SW 1271 (cell line): ENCODE data around the gene PRKG1.

Experiments used
- DNase-seq, 2 experiments: peaks; one replicate each; lab custom pipeline; 2025; lab: John Stamatoyannopoulos, UW

Gene PRKG1

DNA sequence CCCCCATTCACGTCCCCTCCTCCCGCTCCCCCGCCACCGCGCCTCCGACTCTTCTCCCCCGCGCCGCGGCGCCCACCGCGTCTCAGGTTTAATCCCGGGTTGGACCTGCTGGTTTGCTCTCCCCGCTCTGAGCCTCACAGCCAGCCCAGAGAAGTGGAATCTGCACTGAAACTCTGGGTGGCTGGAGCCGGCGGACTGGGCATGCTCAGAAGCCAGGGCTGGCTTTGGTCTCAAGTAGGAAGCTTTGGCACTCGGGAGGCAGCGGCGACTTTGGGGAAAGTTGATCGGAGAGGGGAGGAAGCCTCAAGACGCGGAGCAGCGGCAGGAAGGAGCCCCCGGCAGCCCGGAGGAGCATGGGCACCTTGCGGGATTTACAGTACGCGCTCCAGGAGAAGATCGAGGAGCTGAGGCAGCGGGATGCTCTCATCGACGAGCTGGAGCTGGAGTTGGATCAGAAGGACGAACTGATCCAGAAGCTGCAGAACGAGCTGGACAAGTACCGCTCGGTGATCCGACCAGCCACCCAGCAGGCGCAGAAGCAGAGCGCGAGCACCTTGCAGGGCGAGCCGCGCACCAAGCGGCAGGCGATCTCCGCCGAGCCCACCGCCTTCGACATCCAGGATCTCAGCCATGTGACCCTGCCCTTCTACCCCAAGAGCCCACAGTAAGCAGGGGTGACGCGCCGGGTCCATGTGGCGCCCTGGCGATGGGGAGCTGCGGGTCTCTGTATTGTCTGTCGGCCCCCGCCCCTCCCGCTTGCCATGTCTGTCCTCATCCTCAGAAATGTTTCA lies at the start of gene PRKG1:
Gene PRKG1, plus strand, starts transcription at position 250 of the 791 bp plus-strand sequence.
- peak; percentile 7 to 67 for DNase-seq

DNA sequence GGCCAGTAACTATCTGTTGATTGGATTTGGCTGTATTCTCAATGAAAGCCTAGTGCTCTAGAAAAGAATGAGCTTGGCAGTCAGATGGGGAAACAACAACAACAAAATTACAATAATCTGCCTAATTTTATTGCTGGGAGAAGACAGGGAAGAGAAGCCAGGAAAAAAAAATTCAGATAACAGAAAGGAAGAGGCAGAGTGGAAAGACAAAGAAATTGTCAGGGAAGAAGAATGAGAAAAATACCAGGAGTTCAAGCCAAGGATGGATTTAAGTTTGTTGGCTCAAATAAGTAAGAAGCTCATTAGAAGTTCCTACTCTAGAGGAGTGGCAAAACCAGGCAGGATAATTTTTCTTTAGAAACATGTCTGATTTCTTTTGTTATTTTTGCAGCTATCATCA lies 45.9 kb upstream of the PRKG1 start:
- DNase-seq, result no peak

DNA sequence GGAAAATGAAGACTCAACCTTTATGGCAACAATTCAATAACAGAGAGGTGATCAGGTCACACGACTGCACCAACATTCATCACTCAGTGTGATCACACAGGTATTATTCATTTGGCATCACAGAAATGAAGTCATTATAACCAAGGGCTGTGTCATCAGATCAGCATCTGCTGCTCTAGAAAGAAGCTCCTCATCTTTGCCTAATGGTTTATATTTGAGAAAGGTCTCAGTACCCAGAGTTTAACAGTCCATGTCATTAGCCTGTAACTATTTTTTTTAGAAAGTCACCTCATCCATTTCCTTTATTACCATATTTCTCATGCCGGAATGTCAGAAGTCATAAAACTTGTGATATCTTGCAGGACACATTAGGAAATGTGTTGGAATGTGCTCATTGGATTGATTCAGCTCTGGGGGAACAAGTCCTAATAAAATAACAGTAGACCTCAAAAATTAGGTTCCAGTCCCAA lies 45.1 kb upstream of the PRKG1 start:
- DNase-seq, result no peak

DNA sequence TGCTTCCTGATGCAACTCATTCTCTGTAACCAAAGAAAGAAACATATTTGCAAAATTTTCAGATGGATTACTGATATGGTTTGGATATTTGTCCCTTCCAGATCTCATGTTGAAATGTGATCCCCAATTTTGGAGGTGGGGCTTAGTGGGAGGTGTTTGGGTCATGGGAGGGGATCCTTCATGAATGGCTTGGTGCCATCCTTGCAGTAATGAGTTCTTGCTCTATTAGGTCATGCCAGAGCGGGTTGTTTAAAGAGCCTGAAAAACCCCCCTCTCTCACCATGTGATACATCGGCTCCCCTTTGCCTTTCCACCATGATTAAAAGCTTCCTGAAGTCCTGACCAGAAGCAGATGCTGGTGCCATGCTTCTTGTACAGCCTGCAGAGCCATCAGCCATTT lies 43.8 kb upstream of the PRKG1 start:
- DNase-seq, result no peak

DNA sequence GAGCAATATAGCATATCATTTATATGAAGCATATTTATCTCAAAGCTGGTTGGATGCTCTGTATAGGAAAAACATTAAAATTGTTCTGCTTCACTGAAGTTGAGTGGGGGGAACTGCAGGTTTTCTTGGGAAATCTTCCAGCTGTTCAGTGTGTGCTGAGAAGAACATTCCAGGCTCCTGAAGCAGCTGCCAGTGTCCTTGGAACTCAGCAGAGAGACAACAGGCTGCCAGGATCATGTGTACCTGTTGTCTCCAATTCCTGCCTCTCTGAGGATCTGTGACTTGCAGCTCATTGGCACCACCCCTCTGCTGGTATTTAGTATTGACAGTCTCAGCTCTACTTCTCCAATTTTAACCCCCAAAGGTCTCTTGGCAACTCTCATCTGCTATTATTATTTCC lies 42.3 kb upstream of the PRKG1 start:
- no peak for DNase-seq

DNA sequence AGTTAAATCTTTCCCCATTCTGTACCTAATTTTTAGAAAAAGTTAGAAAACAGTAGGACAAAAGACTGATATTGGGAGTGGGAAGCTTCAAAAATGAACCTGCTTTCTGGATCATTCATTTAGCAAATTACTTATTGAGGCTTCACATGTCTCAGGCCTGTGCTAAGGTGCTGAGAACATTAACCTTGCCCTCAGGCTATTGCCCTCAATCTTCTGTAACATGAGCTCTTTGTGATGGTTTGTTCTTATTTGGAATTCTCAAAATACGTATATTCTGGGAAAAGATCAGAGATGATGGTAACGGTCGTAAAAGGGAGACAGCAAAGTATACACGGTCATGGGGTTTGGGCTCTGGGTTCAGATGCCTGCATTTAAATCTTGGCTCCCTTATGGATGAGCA lies 39.5 kb upstream of the PRKG1 start:
- DNase-seq, result no peak

DNA sequence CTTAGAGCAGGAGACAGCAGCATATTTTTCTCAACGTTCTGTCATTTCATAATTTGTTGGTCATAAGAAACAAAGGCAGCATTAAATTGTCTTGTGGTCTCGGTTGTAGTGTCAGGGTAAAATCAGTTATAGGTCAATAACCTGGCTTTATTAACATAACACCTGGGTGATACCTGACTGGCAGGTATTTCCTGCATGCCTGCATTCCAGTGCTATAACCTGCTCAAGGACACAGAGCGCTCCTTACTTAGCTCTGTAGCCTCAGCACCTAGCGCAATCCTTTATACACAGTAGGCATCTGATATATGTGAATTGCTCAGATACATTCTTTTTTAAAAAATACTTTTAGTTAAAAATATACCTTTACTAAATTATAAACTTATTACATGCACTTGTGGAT lies 38.9 kb upstream of the PRKG1 start:
- DNase-seq, result no peak

DNA sequence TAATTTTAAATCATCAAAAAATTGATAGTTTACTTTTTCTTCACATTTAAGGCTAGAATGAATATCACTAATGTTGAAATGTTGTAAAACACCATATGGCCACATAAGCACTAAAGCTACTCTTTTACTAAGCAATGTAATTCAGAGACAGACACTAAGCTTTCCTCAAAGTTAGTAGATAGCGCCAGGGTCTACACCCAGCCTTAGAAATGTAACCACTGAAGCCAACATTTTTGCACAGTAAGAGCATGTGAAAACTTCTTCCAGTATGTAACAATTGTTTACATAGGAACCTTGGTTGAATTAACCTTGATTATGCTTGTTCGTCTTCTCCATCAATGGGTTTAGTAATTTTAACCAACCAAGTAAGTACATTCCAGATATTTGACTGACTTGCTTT lies 28.4 kb upstream of the PRKG1 start:
- DNase-seq, result no peak

DNA sequence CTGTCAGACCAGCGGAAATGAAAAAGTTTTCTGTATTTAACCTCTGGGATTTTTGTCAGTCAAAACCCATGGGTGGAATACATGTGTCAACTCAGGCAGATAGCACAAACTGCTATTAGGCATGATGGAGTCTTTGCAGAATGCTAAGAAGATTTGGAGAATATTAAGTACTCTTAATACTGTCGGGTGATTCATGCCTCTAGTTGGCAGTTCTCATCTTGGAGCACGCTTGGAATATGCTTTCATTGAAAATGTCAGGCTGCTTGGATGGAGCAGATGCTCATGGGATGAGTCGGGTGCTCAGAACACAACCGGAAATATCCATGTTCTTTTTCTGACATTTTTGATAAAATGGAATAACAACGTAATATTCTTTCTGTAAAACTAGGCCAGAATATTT lies 27.6 kb upstream of the PRKG1 start:
- no peak for DNase-seq

DNA sequence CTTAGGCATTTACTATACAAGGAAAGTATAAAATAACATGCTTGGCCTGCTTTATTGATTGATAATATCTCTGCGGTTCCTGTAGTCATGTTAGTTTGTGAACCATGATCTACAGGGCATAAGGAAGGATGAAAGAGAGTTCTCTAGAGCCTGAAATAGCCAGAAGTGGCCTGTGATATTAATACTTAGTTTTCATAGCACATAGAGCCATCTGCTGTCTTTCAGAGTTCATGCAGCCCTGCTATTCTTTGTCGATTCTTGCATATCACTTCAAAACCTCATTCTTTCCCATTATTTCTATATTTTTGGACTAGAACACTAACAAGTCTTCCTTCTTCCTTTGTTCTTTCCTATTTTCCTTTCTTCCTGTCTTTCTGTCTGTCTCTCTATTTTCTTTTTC lies 26.4 kb upstream of the PRKG1 start:
- DNase-seq, result no peak

DNA sequence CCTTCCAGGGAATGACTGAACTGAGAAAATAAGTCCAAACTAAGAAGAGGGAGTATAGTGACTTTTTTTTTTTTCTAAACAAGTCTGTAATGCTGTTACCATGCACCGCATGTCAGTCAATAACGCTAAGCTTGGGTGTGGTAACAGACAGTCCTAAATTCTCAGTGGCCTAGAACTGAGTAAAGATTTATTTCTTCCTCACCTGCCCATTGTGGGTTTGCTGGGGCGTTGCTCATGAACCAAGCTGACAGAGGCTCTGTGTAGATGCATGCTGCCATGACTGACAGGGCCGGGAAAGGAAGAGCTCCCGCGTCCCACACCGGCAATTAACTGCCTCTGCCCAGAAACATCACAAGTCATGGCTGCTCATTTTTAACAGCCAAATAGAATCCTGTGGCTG lies 25.5 kb upstream of the PRKG1 start:
- no peak for DNase-seq

DNA sequence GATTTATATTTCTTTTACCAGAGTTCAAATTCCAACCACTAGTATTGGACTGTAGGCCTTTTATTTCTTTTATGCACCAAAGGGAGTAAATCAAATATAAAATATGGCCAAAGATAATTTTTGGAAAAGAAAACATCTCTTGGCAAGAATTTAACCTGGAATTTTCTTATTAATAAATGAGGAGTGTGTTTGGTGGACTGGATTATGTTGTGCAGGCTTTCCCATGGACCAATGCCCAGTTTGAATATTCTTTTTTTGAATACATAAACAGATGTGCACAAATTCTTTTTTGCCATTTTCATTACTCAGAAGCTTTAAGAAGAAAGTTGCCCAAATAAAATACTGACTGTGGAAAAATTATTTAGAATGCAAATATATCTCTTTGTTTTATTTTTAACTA lies 22.1 kb upstream of the PRKG1 start:
- no peak for DNase-seq

DNA sequence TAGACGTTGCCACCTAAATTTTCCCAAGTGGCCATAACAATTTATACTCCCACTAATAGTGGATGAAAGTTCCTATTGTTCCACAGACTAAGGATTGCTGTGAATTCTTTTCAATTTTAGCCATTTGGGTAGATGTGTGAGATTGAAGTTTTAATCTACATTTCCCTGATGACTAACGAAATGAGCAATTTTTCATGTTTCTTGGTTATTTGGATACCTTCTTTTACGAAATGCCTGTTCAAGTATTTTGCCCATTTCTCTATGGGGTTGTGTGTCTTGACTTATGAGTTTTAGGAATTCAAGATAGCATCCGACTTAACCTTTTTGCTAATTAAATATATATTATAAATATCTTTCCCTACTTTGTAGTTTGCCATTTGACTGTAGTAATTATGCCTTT lies 16.4 kb upstream of the PRKG1 start:
- DNase-seq, result no peak

DNA sequence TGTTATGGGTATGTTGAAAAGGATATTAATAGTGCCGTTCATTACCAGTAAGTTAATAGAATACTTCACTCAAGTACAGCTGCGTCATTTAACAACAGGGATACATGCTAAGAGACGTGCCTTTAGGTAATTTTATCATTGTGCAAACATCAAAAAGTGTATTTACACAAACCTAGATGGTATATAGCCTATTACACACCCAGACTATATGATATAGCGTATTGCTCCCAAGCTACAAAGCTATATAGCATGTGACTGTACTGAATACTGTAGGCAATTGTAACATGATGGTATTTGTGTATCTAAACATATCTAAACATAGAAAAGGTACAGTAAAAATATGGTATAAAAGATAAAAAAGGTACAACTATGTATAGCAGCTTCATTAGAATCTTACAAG lies 11.1 kb upstream of the PRKG1 start:
- DNase-seq, result no peak

DNA sequence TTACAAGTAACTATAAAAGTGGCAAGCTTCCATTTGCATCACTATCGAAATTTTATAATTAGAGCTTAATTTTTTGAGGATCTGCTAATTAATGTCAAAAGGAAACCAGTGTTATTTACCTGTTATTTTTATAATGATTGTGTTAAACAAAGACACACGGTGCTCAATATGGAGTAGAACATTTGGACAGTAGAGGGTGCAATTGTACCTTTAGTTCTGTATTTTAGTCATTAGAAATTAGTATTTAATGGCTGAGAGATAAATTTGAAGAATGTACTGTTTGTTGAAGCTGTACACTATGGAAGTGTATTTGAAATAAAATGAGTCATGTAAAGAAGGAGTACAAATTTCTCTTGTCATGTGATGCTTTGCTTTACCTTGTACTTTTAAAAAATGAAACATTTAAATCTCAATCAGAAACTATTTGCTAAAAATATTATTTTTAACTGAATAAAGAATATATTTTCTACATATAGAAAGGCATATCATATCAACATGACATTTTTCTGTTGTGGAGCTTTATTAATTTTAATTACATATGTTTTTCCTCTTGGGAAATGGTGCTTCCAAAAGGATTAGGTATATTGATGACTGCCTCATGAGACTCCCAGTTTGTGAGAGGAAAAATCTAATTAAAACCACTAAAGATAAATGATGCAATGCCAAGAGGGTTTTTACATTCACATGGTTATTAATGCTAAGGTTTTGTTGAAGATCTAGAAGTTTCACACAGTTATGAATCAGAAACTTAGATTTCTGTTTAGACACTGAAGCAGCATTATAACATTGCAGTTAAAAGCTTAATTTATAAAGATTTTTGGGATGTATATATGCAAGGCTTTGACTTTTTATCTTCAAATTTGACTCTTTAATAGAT lies 10.4 kb upstream of the PRKG1 start:
- DNase-seq, result peak in 1 of 2 experiments; percentile 31

DNA sequence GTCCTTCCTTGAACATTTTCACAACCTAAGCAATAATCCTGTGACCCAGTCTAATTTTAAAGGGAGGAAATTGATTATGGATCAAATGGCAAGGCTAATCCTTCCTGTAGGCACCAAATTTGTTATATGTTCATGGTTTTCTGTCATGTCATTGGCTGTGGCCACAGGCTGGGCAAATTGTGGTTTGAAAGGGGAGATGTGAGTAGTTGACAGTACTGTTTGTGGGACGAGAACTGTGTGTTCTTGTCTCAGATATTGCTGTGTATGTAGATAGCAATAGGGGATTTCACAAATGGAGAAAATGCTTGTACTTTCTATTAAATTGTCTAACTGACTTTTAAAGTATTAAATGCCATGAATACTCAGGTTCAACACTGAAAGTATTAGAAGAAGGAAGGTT lies 8.1 kb upstream of the PRKG1 start:
- no peak for DNase-seq

DNA sequence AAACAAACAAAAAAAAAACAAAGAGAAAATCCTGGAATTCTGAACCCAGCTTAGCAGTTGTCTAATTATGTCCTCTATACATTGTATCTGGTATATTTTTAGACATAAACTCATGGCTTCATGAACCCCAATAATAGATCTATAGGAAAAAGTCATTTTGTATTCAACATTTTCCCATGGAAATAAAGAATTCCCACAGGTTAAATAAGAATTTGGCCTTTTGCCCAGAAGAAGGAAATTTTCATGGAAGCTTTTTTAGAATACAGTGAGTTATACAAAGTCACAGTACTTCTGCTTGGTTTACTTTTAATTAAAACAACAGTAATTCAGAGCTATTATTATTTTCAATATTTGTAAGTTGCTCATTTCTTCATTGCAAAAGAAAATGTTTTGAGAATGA lies 2.1 kb upstream of the PRKG1 start:
- no peak for DNase-seq

DNA sequence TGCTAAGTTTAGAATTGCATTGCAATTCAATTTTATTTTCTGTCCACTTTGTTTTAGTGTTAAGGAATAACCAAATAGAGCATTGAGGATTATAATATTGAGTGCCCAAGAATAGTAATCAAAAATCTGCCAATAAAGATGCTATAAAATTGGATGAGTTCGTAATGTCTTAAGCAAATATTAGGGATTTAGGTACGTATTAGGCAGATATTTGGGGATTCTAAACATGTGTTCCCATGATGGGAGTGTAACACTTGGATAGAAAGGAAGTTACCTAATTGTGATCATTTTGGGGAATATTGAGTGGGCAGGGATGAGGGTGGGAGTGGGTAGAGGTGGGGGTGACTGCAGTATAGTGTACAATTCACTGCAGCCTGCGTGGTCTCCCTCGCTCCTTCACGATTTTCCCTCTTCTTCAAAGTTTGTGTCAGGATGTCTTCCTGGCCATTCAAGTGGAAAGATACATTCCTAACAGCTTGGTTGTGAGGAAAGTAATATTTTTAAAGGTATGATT lies 1.3 kb upstream of the PRKG1 start:
- DNase-seq, result no peak

DNA sequence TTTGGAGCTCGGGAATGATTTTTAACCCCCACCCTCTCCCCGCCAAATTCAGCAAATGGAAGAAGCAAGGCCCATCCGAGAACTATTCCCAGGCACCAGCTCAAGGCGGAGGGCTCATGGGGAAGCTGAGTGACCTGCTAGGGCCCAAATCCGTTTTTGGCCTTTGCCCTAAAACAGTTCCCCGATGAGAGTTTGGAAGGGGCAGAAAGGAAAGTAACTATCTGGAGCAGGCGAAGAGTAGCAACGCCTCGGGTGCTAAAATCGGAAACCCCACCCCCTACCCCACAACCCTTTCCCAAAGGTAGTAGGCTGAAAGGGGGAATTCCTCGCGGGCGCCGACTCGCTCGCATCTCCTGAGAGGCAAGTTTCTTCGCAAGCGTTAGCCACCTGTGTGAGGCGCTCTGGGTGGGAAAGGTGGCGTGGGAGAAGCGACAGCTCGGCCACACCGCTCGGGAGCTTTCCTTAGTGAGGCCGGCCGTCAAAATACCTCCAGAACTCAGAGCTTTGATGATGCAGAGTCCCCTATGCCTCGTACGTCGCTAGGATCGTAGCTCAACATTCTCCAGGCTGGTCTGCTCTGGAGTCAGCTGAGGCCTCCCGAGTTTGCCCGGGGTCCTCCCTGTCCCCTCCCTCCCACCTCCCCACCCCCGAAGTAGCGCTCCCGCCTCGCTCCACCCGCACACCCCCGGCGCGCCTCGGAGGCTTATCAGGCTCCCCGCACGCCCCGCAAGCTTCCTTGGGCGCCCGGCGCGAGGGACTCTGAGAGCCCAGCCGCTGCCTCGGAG lies 642 bp upstream of the PRKG1 start:
- DNase-seq, result peak in 1 of 2 experiments; percentile 3

DNA sequence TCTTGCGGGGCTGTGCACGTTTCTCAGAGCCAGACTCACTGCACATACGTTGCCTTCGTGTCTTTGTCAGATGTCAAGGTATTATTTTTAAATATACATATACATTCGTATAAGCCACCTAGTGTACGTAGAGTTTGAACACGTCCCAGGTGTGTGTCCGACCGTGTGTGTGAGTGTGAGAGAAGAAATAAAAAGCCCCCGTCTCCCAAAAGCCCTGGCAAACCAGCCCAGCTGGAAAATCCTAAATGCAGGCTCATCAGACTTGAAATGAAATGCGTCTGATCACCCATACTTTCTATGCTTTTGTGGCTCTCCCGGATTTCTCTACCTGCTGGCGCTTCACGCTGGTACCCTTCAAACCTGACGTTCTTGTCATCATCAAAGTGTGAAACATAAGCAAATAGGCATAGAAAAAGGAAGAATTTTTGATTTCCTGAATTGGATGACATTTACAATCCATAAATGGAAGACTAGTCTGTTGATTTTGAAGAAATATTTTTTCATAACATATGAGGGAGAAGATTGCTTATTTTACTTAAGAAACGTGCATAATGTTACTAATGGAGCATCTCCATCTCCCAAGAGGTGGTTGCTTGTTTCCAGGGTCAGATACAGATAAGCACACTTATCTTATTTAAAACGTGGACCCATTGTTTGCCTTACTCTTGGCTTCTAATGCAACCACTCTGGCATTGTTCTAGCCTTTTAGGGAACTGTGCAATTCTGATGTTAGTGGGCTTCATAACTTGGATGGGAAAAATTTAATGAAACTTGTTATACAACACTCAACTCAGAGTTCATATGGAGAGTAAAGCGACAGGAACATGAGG lies 971 bp downstream of the PRKG1 start:
- DNase-seq, result no peak

DNA sequence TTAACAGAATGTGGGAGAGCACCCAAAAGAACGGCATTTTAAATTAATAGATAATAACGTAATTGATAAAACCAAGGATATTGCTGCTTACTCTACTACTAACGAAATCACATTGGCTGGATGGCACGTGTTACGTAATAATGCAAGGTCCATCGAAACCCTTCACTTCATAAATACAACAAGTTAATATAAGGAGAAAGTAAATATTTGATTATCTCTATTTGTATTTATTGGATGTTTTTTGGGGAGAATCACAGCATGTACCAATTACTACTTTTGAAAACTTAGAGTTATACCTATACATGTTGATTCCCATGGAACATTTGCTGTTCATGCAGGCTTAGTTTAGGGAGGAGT lies 1.6 kb downstream of the PRKG1 start:
- no peak for DNase-seq
